ENCODE data around the gene MUC2. TPM values are rescaled to one million over a fixed set of nuclear protein-coding genes. Genes with fewer than 3 reads are reported as not detected.

MUC2 gene
- total RNA-seq, 1 donor from 2014 or later: not detected

DNA sequence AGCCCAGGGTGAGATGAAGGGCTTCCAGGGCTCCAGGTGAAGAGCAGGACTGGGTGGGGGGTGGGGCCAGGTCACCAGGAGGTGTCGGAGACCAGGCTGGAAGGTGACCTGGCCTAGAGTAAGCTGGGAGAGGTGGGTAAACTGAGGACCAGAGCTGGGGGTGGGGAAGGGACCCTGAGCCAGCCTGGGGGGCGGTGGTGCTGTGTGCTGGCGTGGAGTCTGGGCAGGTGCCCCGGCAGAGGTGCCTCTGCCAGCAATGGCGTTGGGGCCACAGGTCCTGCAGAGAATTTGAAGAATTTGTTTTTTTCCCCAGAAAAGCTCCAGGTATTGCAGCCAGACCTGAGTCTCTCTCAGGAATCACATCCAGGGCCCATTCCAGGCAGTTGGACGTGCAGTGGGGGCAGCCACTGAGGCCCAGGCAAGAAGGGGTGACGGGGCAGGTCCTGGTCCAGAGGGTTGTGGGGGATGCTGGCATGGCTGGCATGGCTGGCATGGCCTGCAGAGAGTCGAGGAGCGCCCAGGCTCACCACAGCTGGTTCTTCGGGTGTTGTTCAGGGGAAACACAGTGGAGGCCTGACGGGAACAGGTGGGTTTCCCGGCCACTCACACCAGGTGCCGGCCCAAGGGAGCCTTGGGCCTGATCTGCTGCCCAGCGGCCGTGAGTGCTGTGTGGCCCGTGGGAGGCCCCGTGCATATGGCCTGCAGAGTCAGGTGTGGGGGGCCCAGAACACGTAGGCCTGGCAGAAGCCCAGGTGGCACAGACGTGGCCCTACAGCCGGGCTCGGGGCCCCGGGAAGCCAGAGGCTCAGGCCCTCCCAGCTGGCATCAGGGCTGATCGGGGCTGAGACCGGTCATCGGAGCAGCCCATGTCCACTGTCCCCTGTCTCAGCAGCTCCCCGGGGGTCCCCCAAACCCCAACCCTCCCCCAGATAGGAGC lies 31.8 kb upstream of the MUC2 start:
- no peak overlapping the region for H3K4me2 ChIP-seq
- no peak overlapping the region for H3K9ac ChIP-seq
- H3K4me1 ChIP-seq: no peaks in the 10 kb centered on the region
- H3F3A ChIP-seq (ENCODE audit: low read depth): no peaks in the 10 kb centered on the region
- H3K4me3 Mint-ChIP-seq: no peak overlapping the region
- no peak overlapping the region for H3K27ac Mint-ChIP-seq
- H3K79me2 ChIP-seq (ENCODE audit: low read depth): no peaks in the 10 kb centered on the region
- TF ChIP-seq EZH2phosphoT487 (IDR thresholded peaks at IDR 0.05) (no peak), EZH2 (IDR thresholded peaks at IDR 0.05) (no peak)
- TF ChIP-seq, protein P1, sequence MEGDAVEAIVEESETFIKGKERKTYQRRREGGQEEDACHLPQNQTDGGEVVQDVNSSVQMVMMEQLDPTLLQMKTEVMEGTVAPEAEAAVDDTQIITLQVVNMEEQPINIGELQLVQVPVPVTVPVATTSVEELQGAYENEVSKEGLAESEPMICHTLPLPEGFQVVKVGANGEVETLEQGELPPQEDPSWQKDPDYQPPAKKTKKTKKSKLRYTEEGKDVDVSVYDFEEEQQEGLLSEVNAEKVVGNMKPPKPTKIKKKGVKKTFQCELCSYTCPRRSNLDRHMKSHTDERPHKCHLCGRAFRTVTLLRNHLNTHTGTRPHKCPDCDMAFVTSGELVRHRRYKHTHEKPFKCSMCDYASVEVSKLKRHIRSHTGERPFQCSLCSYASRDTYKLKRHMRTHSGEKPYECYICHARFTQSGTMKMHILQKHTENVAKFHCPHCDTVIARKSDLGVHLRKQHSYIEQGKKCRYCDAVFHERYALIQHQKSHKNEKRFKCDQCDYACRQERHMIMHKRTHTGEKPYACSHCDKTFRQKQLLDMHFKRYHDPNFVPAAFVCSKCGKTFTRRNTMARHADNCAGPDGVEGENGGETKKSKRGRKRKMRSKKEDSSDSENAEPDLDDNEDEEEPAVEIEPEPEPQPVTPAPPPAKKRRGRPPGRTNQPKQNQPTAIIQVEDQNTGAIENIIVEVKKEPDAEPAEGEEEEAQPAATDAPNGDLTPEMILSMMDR (IDR thresholded peaks at IDR 0.05): no peak
- H3K36me3 ChIP-seq: no peaks in the 10 kb centered on the region
- no peaks in the 10 kb centered on the region for H3K27me3 Mint-ChIP-seq (ENCODE audit: insufficient read depth, low read depth)
- no peaks in the 10 kb centered on the region for H3K36me3 Mint-ChIP-seq
- H3K4me1 Mint-ChIP-seq: no peaks in the 10 kb centered on the region
- no peaks in the 10 kb centered on the region for H3K27me3 ChIP-seq
- no peak for DNase-seq (ENCODE audit: low spot score)
- no peak overlapping the region for H3K4me3 ChIP-seq
- no peaks in the 10 kb centered on the region for H4K20me1 ChIP-seq (ENCODE audit: low read depth)
- no peak overlapping the region for H2AFZ ChIP-seq (replicated peaks)
- no peak overlapping the region for H3K27ac ChIP-seq
- no peaks in the 10 kb centered on the region for H3K9me3 ChIP-seq (ENCODE audit: low read depth)
- no peaks in the 10 kb centered on the region for H3K9me3 Mint-ChIP-seq

DNA sequence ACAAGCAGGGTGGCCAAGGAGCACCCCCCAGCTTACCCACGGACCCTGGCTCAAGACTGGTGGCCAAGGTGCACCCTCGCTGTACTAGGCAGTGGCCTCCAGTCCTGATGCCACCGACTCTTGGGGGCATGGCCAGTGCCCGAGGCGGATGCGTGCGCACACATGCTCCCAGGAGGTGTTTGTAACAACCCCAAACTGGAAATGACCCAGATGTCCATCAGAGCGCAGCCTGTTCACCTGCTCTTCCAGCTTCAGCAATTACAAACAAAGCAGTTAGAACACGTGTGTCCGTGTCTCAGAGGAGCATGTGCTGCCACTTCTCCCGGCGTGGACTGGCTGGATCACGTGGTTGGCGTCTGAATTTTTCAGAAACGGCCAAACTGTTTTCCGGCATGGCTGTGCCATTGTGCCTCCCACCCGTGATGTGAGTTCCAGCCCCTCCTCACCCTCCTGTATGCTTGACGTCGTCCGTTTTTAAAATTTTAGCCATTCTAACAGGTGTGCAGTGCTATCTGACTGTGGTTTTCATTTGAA lies 31.0 kb upstream of the MUC2 start:
- H3K9me3 ChIP-seq (ENCODE audit: low read depth): no peaks in the 10 kb centered on the region
- no peak for DNase-seq (ENCODE audit: low spot score)
- Mint-ChIP-seq H3K9me3 (no peaks in the 10 kb centered on the region), H3K36me3 (no peaks in the 10 kb centered on the region), H3K4me1 (no peaks in the 10 kb centered on the region), H3K27me3 (ENCODE audit: insufficient read depth, low read depth) (no peaks in the 10 kb centered on the region), H3K27ac (no peak overlapping the region), H3K4me3 (no peak overlapping the region)
- TF ChIP-seq EZH2phosphoT487 (IDR thresholded peaks at IDR 0.05): no peak
- no peaks in the 10 kb centered on the region for H3F3A ChIP-seq (ENCODE audit: low read depth)
- H3K4me1 ChIP-seq: no peaks in the 10 kb centered on the region
- no peak overlapping the region for H2AFZ ChIP-seq (replicated peaks)
- no peaks in the 10 kb centered on the region for H3K79me2 ChIP-seq (ENCODE audit: low read depth)
- H4K20me1 ChIP-seq (ENCODE audit: low read depth): no peaks in the 10 kb centered on the region
- no peak overlapping the region for H3K9ac ChIP-seq
- H3K4me2 ChIP-seq: no peak overlapping the region
- no peaks in the 10 kb centered on the region for H3K27me3 ChIP-seq
- no peak overlapping the region for H3K27ac ChIP-seq
- no peaks in the 10 kb centered on the region for H3K36me3 ChIP-seq
- no peak overlapping the region for H3K4me3 ChIP-seq

DNA sequence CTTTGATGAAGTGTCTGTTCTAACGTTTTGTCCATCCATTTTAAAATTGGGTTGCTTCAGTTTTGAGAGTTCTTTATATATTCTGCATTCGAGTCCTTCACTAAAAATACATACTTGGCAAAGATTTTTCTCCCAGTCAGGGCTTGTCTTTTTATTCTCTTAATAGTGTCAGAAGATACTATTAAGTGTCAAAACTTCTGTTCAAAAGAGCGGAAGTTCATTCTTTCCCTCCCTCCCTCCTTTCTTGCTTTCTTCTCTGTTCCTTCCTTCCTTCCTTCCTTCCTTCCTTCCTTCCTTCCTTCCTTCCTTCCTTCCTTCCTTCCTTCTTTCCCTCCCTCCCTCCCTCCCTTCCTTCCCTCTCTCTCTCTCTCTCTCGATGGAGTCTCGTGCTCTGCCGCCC lies 30.5 kb upstream of the MUC2 start:
- Histone ChIP-seq H3K9ac (no peak overlapping the region), H3F3A (ENCODE audit: low read depth) (no peaks in the 10 kb centered on the region), H4K20me1 (ENCODE audit: low read depth) (no peaks in the 10 kb centered on the region), H3K36me3 (no peaks in the 10 kb centered on the region), H3K4me1 (no peaks in the 10 kb centered on the region), H3K27me3 (no peaks in the 10 kb centered on the region), H3K27ac (no peak overlapping the region), H3K4me2 (no peak overlapping the region), H3K9me3 (ENCODE audit: low read depth) (no peaks in the 10 kb centered on the region), H3K4me3 (no peak overlapping the region), H3K79me2 (ENCODE audit: low read depth) (no peaks in the 10 kb centered on the region), H2AFZ (replicated peaks) (no peak overlapping the region)
- H3K27me3 Mint-ChIP-seq (ENCODE audit: insufficient read depth, low read depth): peaks cover under 1% of the 10 kb centered on the region
- no peak overlapping the region for H3K27ac Mint-ChIP-seq
- H3K4me3 Mint-ChIP-seq: no peak overlapping the region
- H3K4me1 Mint-ChIP-seq: no peaks in the 10 kb centered on the region
- no peaks in the 10 kb centered on the region for H3K9me3 Mint-ChIP-seq
- TF ChIP-seq EZH2 (IDR thresholded peaks at IDR 0.05) (no peak), EZH2phosphoT487 (IDR thresholded peaks at IDR 0.05) (no peak)
- TF ChIP-seq, protein P1 (IDR thresholded peaks at IDR 0.05): no peak
- no peak for DNase-seq (ENCODE audit: low spot score)
- no peaks in the 10 kb centered on the region for H3K36me3 Mint-ChIP-seq
